GM12874 (cell line): ENCODE data around the gene SLC1A3.

Source experiments
- TF ChIP-seq, protein P1 (sequence below): IDR thresholded peaks from 2 replicates; pipeline ENCODE4 v1.5.1; 2011; ENCODE audit warnings: low read depth, mild to moderate bottlenecking, control low read depth, low read length, moderate library complexity; ENCODE audit not compliant: insufficient read depth

The SLC1A3 gene

GRCh38 chr5:36637516-36637915, 31.1 kb downstream of the SLC1A3 start:
- TF ChIP-seq, protein P1, sequence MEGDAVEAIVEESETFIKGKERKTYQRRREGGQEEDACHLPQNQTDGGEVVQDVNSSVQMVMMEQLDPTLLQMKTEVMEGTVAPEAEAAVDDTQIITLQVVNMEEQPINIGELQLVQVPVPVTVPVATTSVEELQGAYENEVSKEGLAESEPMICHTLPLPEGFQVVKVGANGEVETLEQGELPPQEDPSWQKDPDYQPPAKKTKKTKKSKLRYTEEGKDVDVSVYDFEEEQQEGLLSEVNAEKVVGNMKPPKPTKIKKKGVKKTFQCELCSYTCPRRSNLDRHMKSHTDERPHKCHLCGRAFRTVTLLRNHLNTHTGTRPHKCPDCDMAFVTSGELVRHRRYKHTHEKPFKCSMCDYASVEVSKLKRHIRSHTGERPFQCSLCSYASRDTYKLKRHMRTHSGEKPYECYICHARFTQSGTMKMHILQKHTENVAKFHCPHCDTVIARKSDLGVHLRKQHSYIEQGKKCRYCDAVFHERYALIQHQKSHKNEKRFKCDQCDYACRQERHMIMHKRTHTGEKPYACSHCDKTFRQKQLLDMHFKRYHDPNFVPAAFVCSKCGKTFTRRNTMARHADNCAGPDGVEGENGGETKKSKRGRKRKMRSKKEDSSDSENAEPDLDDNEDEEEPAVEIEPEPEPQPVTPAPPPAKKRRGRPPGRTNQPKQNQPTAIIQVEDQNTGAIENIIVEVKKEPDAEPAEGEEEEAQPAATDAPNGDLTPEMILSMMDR = no peak

GRCh38 chr5:36638056-36638455, 31.6 kb downstream of the SLC1A3 start:
- TF ChIP-seq, protein P1 = no peak

GRCh38 chr5:36640949-36641348, 34.5 kb downstream of the SLC1A3 start:
- TF ChIP-seq, protein P1 = no peak

DNA sequence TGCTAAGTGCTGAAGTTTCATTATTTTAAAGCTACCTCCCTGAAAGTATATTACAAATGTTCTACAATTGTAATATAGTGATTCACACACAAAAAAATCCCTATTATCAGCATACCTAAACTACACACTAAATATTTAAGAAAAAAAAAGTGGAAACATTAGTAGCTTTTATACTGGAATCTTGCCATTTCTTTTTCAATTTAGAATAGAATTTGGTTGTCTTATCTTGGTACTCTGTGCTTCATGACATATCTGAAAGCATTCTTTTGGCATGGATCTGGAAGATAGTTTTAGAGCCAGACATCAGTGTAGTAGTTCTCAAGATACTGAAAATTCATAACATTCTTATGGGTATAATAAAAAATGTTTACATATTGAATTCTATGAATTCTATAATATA, 35.0 kb downstream of the SLC1A3 start:
- TF ChIP-seq, protein P1 = no peak

GRCh38 chr5:36642089-36642488, 35.7 kb downstream of the SLC1A3 start:
- TF ChIP-seq, protein P1 = no peak

DNA sequence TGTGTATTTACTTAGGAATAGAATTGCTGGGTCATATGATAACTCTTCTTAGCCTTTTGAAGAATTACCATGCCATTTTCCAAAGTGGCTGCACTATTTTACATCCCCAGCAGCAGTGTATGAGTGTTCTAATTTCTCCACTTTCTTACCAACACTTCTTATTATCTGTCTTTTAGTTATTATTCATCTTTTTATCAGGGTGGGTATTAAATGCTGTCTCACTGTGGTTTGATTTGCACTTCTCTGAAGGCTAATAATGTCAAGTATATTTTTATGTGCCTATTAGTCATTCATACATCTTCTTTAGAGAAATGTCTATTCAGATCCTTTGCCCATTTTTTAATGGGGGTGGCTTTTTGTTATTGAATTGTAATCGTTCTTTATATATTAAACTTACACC, 36.8 kb downstream of the SLC1A3 start:
- TF ChIP-seq, protein P1 = no peak

DNA sequence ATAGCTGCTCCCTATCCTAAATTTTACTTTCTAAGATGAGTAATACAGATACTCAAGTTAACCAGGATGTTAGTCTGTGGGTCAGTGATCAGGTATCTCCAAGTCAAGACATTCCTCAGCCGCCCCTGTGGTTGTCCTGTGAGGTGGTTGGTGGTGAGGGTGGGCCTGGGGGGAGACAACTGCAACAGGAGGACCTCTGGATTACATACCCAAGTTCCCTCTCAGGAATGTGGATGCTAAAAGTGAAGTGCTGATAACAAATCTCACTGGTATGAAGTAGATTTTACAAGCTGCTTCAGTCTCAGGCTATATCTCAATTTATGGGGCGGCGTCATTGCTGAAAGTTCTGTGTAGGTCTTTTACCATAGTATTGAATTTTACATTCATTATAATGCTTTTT, 38.3 kb downstream of the SLC1A3 start:
- TF ChIP-seq, protein P1 = no peak

DNA sequence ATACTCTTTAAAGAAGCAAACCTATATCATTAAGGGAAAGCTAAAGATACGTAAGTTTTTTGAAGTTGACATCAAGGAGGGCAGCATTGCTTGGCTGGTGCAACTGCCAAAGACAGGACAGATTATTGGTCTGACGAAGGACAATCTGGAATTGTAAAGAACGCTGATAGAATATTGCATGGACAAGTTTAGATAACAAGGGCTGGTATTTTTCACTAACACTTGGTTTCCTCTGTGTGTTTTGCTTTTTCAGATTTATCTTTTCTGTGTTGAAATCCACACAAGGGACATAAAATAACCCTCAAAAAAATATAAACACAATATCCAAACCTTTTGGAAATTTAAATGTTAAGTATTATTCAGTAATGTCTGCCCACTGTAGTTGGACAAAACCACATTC, 39.7 kb downstream of the SLC1A3 start:
- TF ChIP-seq, protein P1 = no peak
